ENCODE results near the gene CEBPZOS.

CEBPZOS gene

DNA sequence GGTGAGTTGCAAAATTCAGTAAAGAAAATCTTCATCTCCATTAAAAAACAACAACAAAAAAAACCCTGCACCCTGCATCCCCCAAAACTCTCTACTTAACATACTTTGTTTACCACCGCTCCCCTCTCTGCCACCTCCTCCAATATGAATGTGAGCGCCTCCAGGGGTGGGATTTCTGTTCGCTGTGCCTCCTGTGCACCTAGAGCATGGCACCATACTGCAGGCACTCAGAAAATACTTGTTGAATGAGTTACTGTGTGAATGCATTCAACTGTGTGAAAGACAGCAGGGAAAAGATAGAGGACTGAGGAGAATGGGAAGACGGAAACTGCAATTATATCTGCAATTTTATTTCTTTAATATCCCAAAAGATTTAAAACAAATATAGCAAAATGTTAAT, 30.6 kb downstream of the CEBPZOS start:
- CTCF ChIA-PET = interaction anchor here (0.6 kb wide), 1 partner anchor 64 kb away, joined by 3 read pairs; no protein-coding TSS in a partner anchor
- Histone ChIP-seq H3K9me3 (ENCODE audit: control insufficient read depth, insufficient read depth, low read depth, low read length) (no peaks in the 10 kb centered on the region), H3K36me3 (ENCODE audit: control insufficient read depth in 2 of 2, insufficient read depth in 1 of 2, low read length in 2 of 2) (peaks cover 38 to 58% of the 10 kb centered on the region in 2 experiments), H3K27ac (ENCODE audit: extremely low read depth, low read depth, low read length) (no peak overlapping the region), H3K4me1 (ENCODE audit: control insufficient read depth, insufficient read depth, low read length) (peaks cover 2% of the 10 kb centered on the region; the same call in 1 of the 2 replicates), H3K4me3 (ENCODE audit: low read depth, low read length) (no peak overlapping the region)
- TF ChIP-seq, protein P1, sequence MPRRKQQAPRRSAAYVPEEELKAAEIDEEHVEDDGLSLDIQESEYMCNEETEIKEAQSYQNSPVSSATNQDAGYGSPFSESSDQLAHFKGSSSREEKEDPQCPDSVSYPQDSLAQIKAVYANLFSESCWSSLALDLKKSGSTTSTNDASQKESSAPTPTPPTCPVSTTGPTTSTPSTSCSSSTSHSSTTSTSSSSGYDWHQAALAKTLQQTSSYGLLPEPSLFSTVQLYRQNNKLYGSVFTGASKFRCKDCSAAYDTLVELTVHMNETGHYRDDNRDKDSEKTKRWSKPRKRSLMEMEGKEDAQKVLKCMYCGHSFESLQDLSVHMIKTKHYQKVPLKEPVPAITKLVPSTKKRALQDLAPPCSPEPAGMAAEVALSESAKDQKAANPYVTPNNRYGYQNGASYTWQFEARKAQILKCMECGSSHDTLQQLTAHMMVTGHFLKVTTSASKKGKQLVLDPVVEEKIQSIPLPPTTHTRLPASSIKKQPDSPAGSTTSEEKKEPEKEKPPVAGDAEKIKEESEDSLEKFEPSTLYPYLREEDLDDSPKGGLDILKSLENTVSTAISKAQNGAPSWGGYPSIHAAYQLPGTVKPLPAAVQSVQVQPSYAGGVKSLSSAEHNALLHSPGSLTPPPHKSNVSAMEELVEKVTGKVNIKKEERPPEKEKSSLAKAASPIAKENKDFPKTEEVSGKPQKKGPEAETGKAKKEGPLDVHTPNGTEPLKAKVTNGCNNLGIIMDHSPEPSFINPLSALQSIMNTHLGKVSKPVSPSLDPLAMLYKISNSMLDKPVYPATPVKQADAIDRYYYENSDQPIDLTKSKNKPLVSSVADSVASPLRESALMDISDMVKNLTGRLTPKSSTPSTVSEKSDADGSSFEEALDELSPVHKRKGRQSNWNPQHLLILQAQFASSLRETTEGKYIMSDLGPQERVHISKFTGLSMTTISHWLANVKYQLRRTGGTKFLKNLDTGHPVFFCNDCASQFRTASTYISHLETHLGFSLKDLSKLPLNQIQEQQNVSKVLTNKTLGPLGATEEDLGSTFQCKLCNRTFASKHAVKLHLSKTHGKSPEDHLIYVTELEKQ (tag by site-specific recombination; IDR thresholded peaks at IDR 0.05; ENCODE audit: borderline replicate concordance) = no peak
- TF ChIP-seq, protein P2, sequence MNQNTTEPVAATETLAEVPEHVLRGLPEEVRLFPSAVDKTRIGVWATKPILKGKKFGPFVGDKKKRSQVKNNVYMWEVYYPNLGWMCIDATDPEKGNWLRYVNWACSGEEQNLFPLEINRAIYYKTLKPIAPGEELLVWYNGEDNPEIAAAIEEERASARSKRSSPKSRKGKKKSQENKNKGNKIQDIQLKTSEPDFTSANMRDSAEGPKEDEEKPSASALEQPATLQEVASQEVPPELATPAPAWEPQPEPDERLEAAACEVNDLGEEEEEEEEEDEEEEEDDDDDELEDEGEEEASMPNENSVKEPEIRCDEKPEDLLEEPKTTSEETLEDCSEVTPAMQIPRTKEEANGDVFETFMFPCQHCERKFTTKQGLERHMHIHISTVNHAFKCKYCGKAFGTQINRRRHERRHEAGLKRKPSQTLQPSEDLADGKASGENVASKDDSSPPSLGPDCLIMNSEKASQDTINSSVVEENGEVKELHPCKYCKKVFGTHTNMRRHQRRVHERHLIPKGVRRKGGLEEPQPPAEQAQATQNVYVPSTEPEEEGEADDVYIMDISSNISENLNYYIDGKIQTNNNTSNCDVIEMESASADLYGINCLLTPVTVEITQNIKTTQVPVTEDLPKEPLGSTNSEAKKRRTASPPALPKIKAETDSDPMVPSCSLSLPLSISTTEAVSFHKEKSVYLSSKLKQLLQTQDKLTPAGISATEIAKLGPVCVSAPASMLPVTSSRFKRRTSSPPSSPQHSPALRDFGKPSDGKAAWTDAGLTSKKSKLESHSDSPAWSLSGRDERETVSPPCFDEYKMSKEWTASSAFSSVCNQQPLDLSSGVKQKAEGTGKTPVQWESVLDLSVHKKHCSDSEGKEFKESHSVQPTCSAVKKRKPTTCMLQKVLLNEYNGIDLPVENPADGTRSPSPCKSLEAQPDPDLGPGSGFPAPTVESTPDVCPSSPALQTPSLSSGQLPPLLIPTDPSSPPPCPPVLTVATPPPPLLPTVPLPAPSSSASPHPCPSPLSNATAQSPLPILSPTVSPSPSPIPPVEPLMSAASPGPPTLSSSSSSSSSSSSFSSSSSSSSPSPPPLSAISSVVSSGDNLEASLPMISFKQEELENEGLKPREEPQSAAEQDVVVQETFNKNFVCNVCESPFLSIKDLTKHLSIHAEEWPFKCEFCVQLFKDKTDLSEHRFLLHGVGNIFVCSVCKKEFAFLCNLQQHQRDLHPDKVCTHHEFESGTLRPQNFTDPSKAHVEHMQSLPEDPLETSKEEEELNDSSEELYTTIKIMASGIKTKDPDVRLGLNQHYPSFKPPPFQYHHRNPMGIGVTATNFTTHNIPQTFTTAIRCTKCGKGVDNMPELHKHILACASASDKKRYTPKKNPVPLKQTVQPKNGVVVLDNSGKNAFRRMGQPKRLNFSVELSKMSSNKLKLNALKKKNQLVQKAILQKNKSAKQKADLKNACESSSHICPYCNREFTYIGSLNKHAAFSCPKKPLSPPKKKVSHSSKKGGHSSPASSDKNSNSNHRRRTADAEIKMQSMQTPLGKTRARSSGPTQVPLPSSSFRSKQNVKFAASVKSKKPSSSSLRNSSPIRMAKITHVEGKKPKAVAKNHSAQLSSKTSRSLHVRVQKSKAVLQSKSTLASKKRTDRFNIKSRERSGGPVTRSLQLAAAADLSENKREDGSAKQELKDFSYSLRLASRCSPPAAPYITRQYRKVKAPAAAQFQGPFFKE (tag by site-specific recombination; IDR thresholded peaks at IDR 0.05; ENCODE audit: borderline replicate concordance) = no peak
- TF ChIP-seq KLF10 (tag by site-specific recombination; IDR thresholded peaks at IDR 0.05) (no peak), SCRT1 (tag by site-specific recombination; IDR thresholded peaks at IDR 0.05; ENCODE audit: borderline replicate concordance) (peak; percentile 85), ZNF426 (tag by site-specific recombination; IDR thresholded peaks at IDR 0.05) (no peak), ZNF175 (tag by site-specific recombination; IDR thresholded peaks at IDR 0.05) (no peak), ZNF335 (tag by site-specific recombination; conservative IDR thresholded peaks at IDR 0.05) (no peak), ZNF239 (tag by site-specific recombination; IDR thresholded peaks at IDR 0.05) (no peak), ZNF146 (tag by site-specific recombination; IDR thresholded peaks at IDR 0.05) (no peak), TRIM28 (IDR thresholded peaks at IDR 0.05; ENCODE audit: borderline replicate concordance, low read length) (no peak), SCRT2 (tag by site-specific recombination; IDR thresholded peaks at IDR 0.05) (peak; percentile 84)
- TF ChIP-seq, protein P3, sequence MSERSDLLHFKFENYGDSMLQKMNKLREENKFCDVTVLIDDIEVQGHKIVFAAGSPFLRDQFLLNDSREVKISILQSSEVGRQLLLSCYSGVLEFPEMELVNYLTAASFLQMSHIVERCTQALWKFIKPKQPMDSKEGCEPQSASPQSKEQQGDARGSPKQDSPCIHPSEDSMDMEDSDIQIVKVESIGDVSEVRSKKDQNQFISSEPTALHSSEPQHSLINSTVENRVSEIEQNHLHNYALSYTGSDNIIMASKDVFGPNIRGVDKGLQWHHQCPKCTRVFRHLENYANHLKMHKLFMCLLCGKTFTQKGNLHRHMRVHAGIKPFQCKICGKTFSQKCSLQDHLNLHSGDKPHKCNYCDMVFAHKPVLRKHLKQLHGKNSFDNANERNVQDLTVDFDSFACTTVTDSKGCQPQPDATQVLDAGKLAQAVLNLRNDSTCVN (tag by site-specific recombination; optimal IDR thresholded peaks at IDR 0.05) = no peak
- TF ChIP-seq, protein P4, sequence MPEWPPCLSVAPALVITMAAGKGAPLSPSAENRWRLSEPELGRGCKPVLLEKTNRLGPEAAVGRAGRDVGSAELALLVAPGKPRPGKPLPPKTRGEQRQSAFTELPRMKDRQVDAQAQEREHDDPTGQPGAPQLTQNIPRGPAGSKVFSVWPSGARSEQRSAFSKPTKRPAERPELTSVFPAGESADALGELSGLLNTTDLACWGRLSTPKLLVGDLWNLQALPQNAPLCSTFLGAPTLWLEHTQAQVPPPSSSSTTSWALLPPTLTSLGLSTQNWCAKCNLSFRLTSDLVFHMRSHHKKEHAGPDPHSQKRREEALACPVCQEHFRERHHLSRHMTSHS (tag by site-specific recombination; IDR thresholded peaks at IDR 0.05) = no peak
- POLR2A ChIA-PET = no interaction called here

- no peak for TF ChIP-seq ZNF600 (tag by site-specific recombination; IDR thresholded peaks at IDR 0.05)
- no peak for TF ChIP-seq KLF8 (tag by site-specific recombination; IDR thresholded peaks at IDR 0.05)
- no peak for TF ChIP-seq ZNF623 (tag by site-specific recombination; IDR thresholded peaks at IDR 0.05)
- TF ChIP-seq ZNF701 (tag by site-specific recombination; IDR thresholded peaks at IDR 0.05) = no peak
- TF ChIP-seq RBAK (tag by site-specific recombination; IDR thresholded peaks at IDR 0.05) = no peak
- TF ChIP-seq ZNF26 (tag by site-specific recombination; IDR thresholded peaks at IDR 0.05) = no peak
- no peak for TF ChIP-seq ZNF423 (tag by site-specific recombination; IDR thresholded peaks at IDR 0.05)
- no peaks in the 10 kb centered on the region for H3K9me3 ChIP-seq (ENCODE audit: control insufficient read depth, insufficient read depth, low read depth, low read length)
- ChIA-PET POLR2A (no interaction called here), CTCF (no interaction called here)
- no peak overlapping the region for H3K27ac ChIP-seq (ENCODE audit: extremely low read depth, low read depth, low read length)
- H3K36me3 ChIP-seq (ENCODE audit: control insufficient read depth in 2 of 2, insufficient read depth in 1 of 2, low read length in 2 of 2) = peaks cover 24 to 40% of the 10 kb centered on the region in 2 experiments; a peak in 2 of 3 replicates
- H3K4me1 ChIP-seq (ENCODE audit: control insufficient read depth, insufficient read depth, low read length) = peaks cover 5% of the 10 kb centered on the region; the same call in 1 of the 2 replicates
- no peak overlapping the region for H3K4me3 ChIP-seq (ENCODE audit: low read depth, low read length)
Observed at GRCh38 chr2:37228788-37229187, 32.5 kb downstream of the CEBPZOS start.

All from HEK293 (cell line).